Ishikawa (cell line): Measurements from ENCODE around the gene RIPK4.

Experiments
- CEBPB ChIP-seq: IDR thresholded peaks from 2 replicates; pipeline ENCODE4 v1.6.1; 2012
- CREB1 ChIP-seq: IDR thresholded peaks from 2 replicates; pipeline ENCODE4 v1.6.1; 2012; ENCODE audit warnings: low read depth
- EGR1 ChIP-seq: IDR thresholded peaks from 2 replicates; pipeline ENCODE4 v1.6.1; 2012
- EP300 ChIP-seq: IDR thresholded peaks from 2 replicates; pipeline ENCODE4 v1.6.1; 2012; ENCODE audit warnings: borderline replicate concordance
- FOXM1 ChIP-seq: IDR thresholded peaks from 2 replicates; pipeline ENCODE4 v1.6.1; 2012; ENCODE audit warnings: low read depth, borderline replicate concordance
- RAD21 ChIP-seq: IDR thresholded peaks from 2 replicates; pipeline ENCODE4 v1.6.1; 2012; ENCODE audit warnings: low read depth
- REST ChIP-seq: IDR thresholded peaks from 2 replicates; pipeline ENCODE4 v1.6.1; 2012; ENCODE audit warnings: low read depth, mild to moderate bottlenecking
- TAF1 ChIP-seq: IDR thresholded peaks from 2 replicates; pipeline ENCODE4 v1.6.1; 2012; ENCODE audit warnings: low read depth, mild to moderate bottlenecking
- YY1 ChIP-seq: IDR thresholded peaks from 2 replicates; pipeline ENCODE4 v1.6.1; 2012; ENCODE audit warnings: low read depth
- ZBTB7A ChIP-seq: IDR thresholded peaks from 2 replicates; pipeline ENCODE4 v1.6.1; 2012; ENCODE audit warnings: low read depth

- no peak for TF ChIP-seq YY1
- no peak for TF ChIP-seq RAD21
- TF ChIP-seq CREB1 = no peak
- no peak for TF ChIP-seq EGR1
- no peak for TF ChIP-seq EP300
- no peak for TF ChIP-seq CEBPB
- TF ChIP-seq TAF1 = no peak
- no peak for TF ChIP-seq FOXM1
- no peak for TF ChIP-seq ZBTB7A
- TF ChIP-seq REST = no peak
Measured at GRCh38 chr21:41815652-41816582, 49.1 kb upstream of the RIPK4 start.
